ENCODE measurements around the gene ARHGEF17.

Gene ARHGEF17

GRCh38 chr11:73393011-73393380 lies 84.9 kb downstream of the ARHGEF17 start:
- DNase-seq (ENCODE audit: low read depth, low spot score), result no peak
- no peak overlapping the region for H3K4me3 ChIP-seq (ENCODE audit: low read depth, low read length)
- in situ Hi-C loops (cut with HindIII; ENCODE audit: low sequenced_read_pairs), result no loop called here
- TF ChIP-seq CTCF (IDR thresholded peaks at IDR 0.05; ENCODE audit: low read depth, low read length), result no peak

GRCh38 chr11:73393479-73394415 lies 85.7 kb downstream of the ARHGEF17 start:
- TF ChIP-seq CTCF (IDR thresholded peaks at IDR 0.05; ENCODE audit: low read depth, low read length), result peak; percentile 84
- DNase-seq (ENCODE audit: low read depth, low spot score), result peak; percentile 85
- in situ Hi-C loops (cut with HindIII; ENCODE audit: low sequenced_read_pairs), result no loop called here
- H3K4me3 ChIP-seq (ENCODE audit: low read depth, low read length), result no peak overlapping the region

- no peak for DNase-seq (ENCODE audit: low read depth, low spot score)
- no peak for TF ChIP-seq CTCF (IDR thresholded peaks at IDR 0.05; ENCODE audit: low read depth, low read length)
- in situ Hi-C loops (cut with HindIII; ENCODE audit: low sequenced_read_pairs), result no loop called here
- no peak overlapping the region for H3K4me3 ChIP-seq (ENCODE audit: low read depth, low read length)
These were observed 86.6 kb downstream of the ARHGEF17 start for GRCh38 chr11:73394416-73395296.

DNA sequence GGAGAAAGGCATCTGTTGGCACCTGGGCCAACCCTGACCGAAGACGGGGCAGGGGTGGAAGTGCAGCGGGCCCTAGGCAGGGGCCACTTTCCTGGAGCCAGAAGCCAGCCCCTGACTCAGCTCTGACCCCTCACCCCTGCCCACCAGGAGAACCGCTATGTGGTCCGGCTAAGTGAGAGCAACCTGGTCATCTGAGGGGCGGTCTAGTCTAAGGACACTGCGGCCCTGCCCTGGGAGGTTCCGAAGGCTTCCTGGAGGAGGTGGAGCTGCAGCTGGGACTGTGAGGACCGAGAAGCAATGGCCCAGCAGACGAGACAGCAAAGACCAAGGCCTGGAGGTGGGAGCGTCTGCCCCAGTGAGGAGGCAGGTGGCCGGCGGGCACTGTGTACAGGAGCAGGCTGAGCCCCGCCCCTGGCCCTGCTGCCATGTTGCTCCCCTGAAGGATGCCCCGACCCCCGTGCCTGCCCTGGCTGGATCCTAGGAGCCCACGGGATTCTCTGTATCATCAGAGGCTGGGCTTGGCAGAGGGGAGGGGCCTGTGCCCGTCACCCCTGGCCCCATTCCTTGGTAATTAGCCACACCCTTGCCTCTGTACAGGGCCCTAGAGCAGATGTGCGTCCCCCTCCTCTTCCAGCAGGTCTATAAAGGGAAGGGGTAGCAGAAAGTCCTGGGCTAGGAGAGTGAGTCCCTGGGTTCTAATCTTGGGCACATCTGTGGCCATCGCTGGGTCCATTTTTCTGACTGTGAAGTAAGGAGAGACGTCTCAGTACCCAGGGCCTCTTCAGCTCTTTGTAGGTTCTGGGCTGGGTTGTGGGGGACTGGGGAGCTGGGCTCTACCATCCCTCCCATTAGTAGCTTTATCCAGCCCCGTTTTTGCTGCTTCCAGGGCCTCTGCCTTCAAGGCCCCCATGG lies 87.5 kb downstream of the ARHGEF17 start:
- in situ Hi-C loops (cut with HindIII; ENCODE audit: low sequenced_read_pairs), result no loop called here
- TF ChIP-seq CTCF (IDR thresholded peaks at IDR 0.05; ENCODE audit: low read depth, low read length), result no peak
- DNase-seq (ENCODE audit: low read depth, low spot score), result no peak
- no peak overlapping the region for H3K4me3 ChIP-seq (ENCODE audit: low read depth, low read length)

DNA sequence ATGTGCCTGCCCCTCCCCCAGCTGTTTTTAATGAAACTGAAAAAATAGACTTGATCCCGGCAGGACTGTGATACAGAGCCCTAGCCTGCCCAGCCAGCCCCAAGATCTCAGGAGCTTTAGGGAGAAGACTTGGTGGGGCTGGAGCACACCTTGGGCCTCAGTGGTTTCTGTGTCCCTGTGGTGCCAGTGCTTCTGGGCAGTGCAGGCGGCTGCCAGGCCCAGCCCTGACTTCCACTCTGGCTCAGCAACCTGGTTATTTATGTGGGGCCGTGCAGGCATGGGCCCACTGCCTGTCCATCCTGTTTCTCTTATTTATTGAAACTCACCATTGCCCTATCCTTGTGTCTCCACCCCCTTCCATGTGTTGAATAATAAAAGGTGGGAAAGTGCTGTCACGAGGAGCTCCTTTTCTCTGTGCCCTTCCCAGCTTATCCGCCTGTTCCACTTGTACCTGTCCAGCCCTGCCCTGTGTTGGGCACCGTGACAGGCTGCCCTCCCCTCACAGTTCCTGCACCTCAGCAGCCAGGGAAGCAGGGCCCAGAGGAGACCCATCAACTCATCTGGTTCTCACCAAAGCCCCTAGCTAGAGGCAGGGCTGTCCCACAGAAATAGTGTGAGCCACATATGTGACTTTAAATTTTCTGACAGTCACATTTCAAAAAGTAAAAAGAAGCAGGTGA lies 88.3 kb downstream of the ARHGEF17 start:
- H3K4me3 ChIP-seq (ENCODE audit: low read depth, low read length), result no peak overlapping the region
- no peak for TF ChIP-seq CTCF (IDR thresholded peaks at IDR 0.05; ENCODE audit: low read depth, low read length)
- no peak for DNase-seq (ENCODE audit: low read depth, low spot score)
- in situ Hi-C loops (cut with HindIII; ENCODE audit: low sequenced_read_pairs), result no loop called here
